Upper lobe of left lung (tissue), 6 donors: ENCODE data around the gene CCDC112. TPM values are rescaled to one million over a fixed set of nuclear protein-coding genes. Genes with fewer than 3 reads are reported as not detected.

ENCODE experiments used
- ATAC-seq, 2 donors: fragments of 200-7000 bp; cut with Tn5 transposase; one replicate each; pipeline ENCODE4 v1.9.1; 2022; ENCODE audit warnings: mild to moderate bottlenecking in 2 of 2, moderate library complexity in 2 of 2; ENCODE audit not compliant: low FRiP score in 2 of 2
- DNase-seq, 2 donors: peaks; one replicate each; pipeline ENCODE4 v3.0.0-alpha.2; 2019 to 2020
- H3K27ac ChIP-seq, 4 donors: fragments of 200-600 bp; sonication (generic); one replicate each; pipeline ENCODE4 v1.5.1; 2016 to 2019
- H3K27me3 ChIP-seq, 4 donors: fragments of 200-600 bp; sonication (generic); one replicate each; pipeline ENCODE4 v1.5.1; 2017 to 2019
- H3K36me3 ChIP-seq, 4 donors: fragments of 200-600 bp; sonication (generic); one replicate each; pipeline ENCODE4 v1.5.1; 2016 to 2019
- H3K4me1 ChIP-seq, 4 donors: fragments of 200-600 bp; sonication (generic); one replicate each; pipeline ENCODE4 v1.5.1; 2018 to 2019
- H3K4me3 ChIP-seq, 4 donors: fragments of 200-600 bp; sonication (generic); one replicate each; pipeline ENCODE4 v1.5.1; 2017 to 2019; ENCODE audit warnings: mild to moderate bottlenecking in 2 of 4, moderate library complexity in 1 of 4
- H3K9me3 ChIP-seq, 4 donors: fragments of 200-600 bp; sonication (generic); one replicate each; pipeline ENCODE4 v1.5.1; 2018 to 2019
- EP300 ChIP-seq, 4 donors: sonication (generic); formaldehyde crosslinking; IDR thresholded peaks; one replicate each; pipeline ENCODE4 v1.5.1; 2017; ENCODE audit warnings: antibody characterized with exemption in 4 of 4, control low read depth in 2 of 4
- POLR2A ChIP-seq, 4 donors: fragments of 450-650 bp; IDR thresholded peaks; one replicate each; pipeline ENCODE4 v1.5.1; 2016 to 2017; ENCODE audit warnings: antibody characterized with exemption in 4 of 4, mild to moderate bottlenecking in 2 of 4
- POLR2AphosphoS5 ChIP-seq, 2 donors: sonication (generic); formaldehyde crosslinking; IDR thresholded peaks; one replicate each; pipeline ENCODE4 v1.5.1; 2017; ENCODE audit warnings: antibody characterized with exemption in 2 of 2
- WGBS, 2 donors: methylation state at CpG; one replicate each; pipeline ENCODE4 v1.1.5; 2017 to 2018; 5-methylcytosine and 5-hydroxymethylcytosine counted together
- total RNA-seq, 6 donors: library from RNA; depleted of rRNA in 4 of 6; stranded (reverse); fragments of >200 nt in 4 of 6; gene quantifications; one replicate each; pipeline versions ENCODE4 v1.1.0 to v1.2.1, GENCODE V29; 2016 to 2021
- TF ChIP-seq, protein P1 (sequence below), 6 experiments: fragments of 450-650 bp in 4 of 6; fragments of 200-600 bp in 2 of 6; sonication (generic) in 2 of 6; IDR thresholded peaks; one replicate each; pipeline ENCODE4 v1.5.1; 2016 to 2019; ENCODE audit warnings: antibody characterized with exemption in 6 of 6
- donor health status: DM: no; HTN: no; CAD: no; lungs with moderate emphysema.
- donor health status: DM: no; HTN: yes; CAD: no; lungs with severe emphysema.

Gene CCDC112
- total RNA-seq, 6 donors from 2014 or later: 1.8 to 32.7 (median 8.0) TPM

DNA sequence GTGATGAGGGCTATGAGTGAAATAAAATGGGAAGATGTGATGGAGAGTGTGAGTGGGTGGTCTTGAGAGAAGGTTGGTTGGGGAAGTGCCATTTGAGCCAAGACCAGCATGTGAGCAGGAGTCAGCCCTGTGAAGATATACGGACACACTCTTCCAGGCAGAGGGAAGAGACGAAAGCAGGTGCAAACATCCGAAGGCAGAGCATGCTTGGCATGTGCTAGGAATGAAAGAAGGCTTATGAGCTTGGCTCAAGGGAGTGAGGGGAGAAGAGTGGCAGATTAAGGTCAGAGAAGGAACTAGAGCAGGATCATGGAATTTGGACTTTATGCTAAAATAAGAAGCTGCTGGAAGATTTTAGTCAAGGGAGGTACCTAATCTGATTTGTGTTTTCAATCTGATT, 23.6 kb upstream of the CCDC112 start:
- WGBS, 2 donors: 86 to 88% methylated on average over 3 of the region's 3 CpGs
- no peak for TF ChIP-seq POLR2A (IDR thresholded peaks at IDR 0.05)
- Histone ChIP-seq H3K36me3 (no peaks in the 10 kb centered on the region), H3K27ac (no peak overlapping the region), H3K4me3 (no peak overlapping the region), H3K9me3 (no peaks in the 10 kb centered on the region), H3K4me1 (no peaks in the 10 kb centered on the region), H3K27me3 (no peaks in the 10 kb centered on the region)
- ATAC-seq (no peak), DNase-seq (no peak)

- Histone ChIP-seq H3K4me3 (no peak overlapping the region), H3K27ac (no peak overlapping the region), H3K36me3 (no peaks in the 10 kb centered on the region), H3K27me3 (no peaks in the 10 kb centered on the region), H3K4me1 (no peaks in the 10 kb centered on the region), H3K9me3 (no peaks in the 10 kb centered on the region)
- TF ChIP-seq EP300 (IDR thresholded peaks at IDR 0.05) (no peak), POLR2AphosphoS5 (IDR thresholded peaks at IDR 0.05) (no peak), POLR2A (IDR thresholded peaks at IDR 0.05) (no peak)
- TF ChIP-seq, protein P1, sequence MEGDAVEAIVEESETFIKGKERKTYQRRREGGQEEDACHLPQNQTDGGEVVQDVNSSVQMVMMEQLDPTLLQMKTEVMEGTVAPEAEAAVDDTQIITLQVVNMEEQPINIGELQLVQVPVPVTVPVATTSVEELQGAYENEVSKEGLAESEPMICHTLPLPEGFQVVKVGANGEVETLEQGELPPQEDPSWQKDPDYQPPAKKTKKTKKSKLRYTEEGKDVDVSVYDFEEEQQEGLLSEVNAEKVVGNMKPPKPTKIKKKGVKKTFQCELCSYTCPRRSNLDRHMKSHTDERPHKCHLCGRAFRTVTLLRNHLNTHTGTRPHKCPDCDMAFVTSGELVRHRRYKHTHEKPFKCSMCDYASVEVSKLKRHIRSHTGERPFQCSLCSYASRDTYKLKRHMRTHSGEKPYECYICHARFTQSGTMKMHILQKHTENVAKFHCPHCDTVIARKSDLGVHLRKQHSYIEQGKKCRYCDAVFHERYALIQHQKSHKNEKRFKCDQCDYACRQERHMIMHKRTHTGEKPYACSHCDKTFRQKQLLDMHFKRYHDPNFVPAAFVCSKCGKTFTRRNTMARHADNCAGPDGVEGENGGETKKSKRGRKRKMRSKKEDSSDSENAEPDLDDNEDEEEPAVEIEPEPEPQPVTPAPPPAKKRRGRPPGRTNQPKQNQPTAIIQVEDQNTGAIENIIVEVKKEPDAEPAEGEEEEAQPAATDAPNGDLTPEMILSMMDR (IDR thresholded peaks at IDR 0.05): no peak
- ATAC-seq (no peak), DNase-seq (no peak)
- WGBS, 2 donors: 0 to 4% methylated on average over 1 of the region's 1 CpG
Observed at GRCh38 chr5:115319007-115319406, 22.6 kb upstream of the CCDC112 start.

DNA sequence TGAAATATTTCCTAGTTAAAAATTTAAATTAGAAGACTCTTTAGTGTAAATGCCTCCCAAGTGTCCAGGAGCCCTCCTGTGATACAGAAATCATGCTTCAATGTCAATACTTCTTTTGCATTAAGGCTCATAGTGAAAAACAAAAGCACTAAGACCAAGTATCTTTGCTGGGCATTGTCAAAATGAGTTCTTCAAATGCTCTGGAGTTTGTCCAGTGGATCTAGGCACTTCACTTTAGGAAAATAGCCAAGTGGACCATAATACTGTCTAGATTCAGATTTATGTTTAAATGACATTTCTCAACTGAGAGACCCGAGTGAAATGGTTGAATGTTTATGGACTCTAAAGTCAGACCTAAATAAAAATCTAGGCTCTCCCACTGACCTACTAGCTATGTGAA, 21.3 kb upstream of the CCDC112 start:
- no peaks in the 10 kb centered on the region for H3K27me3 ChIP-seq
- DNase-seq (no peak), ATAC-seq (no peak)
- 61 to 64% methylated on average over 1 of the region's 1 CpG for WGBS, 2 donors
- no peak overlapping the region for H3K27ac ChIP-seq
- no peaks in the 10 kb centered on the region for H3K36me3 ChIP-seq
- no peaks in the 10 kb centered on the region for H3K4me1 ChIP-seq
- H3K4me3 ChIP-seq: no peak overlapping the region
- TF ChIP-seq, protein P1 (IDR thresholded peaks at IDR 0.05): no peak
- TF ChIP-seq EP300 (IDR thresholded peaks at IDR 0.05) (no peak), POLR2A (IDR thresholded peaks at IDR 0.05) (no peak), POLR2AphosphoS5 (IDR thresholded peaks at IDR 0.05) (no peak)
- no peaks in the 10 kb centered on the region for H3K9me3 ChIP-seq

GRCh38 chr5:115317320-115317719, 20.9 kb upstream of the CCDC112 start:
- no peak for TF ChIP-seq POLR2AphosphoS5 (IDR thresholded peaks at IDR 0.05)
- TF ChIP-seq POLR2A (IDR thresholded peaks at IDR 0.05): no peak
- TF ChIP-seq, protein P1 (IDR thresholded peaks at IDR 0.05): no peak
- no peak for TF ChIP-seq EP300 (IDR thresholded peaks at IDR 0.05)
- Histone ChIP-seq H3K27ac (no peak overlapping the region), H3K36me3 (no peaks in the 10 kb centered on the region), H3K9me3 (no peaks in the 10 kb centered on the region), H3K4me3 (no peak overlapping the region), H3K27me3 (no peaks in the 10 kb centered on the region), H3K4me1 (no peaks in the 10 kb centered on the region)
- no peak for ATAC-seq
- no peak for DNase-seq

- Histone ChIP-seq H3K27ac (no peak overlapping the region), H3K27me3 (no peaks in the 10 kb centered on the region), H3K4me3 (no peak overlapping the region), H3K36me3 (no peaks in the 10 kb centered on the region), H3K4me1 (no peaks in the 10 kb centered on the region), H3K9me3 (no peaks in the 10 kb centered on the region)
- ATAC-seq (no peak), DNase-seq (no peak)
- 89 to 98% methylated on average over 3 of the region's 3 CpGs for WGBS, 2 donors
- TF ChIP-seq POLR2AphosphoS5 (IDR thresholded peaks at IDR 0.05): no peak
- TF ChIP-seq, protein P1 (IDR thresholded peaks at IDR 0.05): no peak
- no peak for TF ChIP-seq EP300 (IDR thresholded peaks at IDR 0.05)
- TF ChIP-seq POLR2A (IDR thresholded peaks at IDR 0.05): no peak
Observed at GRCh38 chr5:115313632-115314031, 17.2 kb upstream of the CCDC112 start.
